Prostate gland (tissue), 2 donors: ENCODE measurements around the gene SUMO2.

Experiments
- POLR2A ChIP-seq: fragments of 450-650 bp; IDR thresholded peaks from one replicate; pipeline ENCODE4 v1.6.1; 2016; ENCODE audit warnings: antibody characterized with exemption, mild to moderate bottlenecking
- POLR2AphosphoS5 ChIP-seq: sonication (generic); formaldehyde crosslinking; IDR thresholded peaks from one replicate; pipeline ENCODE4 v1.6.1; 2017; ENCODE audit warnings: antibody characterized with exemption
- TF ChIP-seq, protein P1 (sequence below), 4 experiments: fragments of 200-600 bp in 2 of 4; fragments of 450-650 bp in 2 of 4; sonication (generic) in 2 of 4; IDR thresholded peaks; 1 replicate in 3 of 4; 2 replicates in 1 of 4; pipeline ENCODE4 v1.5.1; 2016 to 2019; ENCODE audit warnings: antibody characterized with exemption in 4 of 4, mild to moderate bottlenecking in 2 of 4, moderate library complexity in 2 of 4

DNA sequence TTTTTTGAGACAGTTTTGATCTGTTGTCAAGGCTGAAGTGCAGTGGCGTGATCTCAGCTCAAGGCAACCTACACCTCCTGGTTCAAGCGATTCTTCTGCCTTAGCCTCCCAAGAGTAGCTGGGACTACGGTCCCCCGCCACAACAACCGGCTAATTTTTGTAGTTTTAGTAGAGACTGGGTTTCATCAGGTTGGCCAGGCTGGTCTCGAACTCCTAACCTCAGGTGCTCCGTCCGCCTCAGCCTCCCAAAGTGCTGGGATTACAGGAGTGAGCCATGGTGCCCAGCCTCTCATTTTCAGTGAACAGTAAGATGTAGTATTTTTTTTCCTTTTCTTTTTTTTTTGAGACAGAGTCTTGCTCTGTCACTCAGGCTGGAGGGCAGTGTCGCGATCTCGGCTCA is 7.8 kb downstream of the SUMO2 start:
- no peak for TF ChIP-seq POLR2AphosphoS5
- no peak for TF ChIP-seq POLR2A
- TF ChIP-seq, protein P1, sequence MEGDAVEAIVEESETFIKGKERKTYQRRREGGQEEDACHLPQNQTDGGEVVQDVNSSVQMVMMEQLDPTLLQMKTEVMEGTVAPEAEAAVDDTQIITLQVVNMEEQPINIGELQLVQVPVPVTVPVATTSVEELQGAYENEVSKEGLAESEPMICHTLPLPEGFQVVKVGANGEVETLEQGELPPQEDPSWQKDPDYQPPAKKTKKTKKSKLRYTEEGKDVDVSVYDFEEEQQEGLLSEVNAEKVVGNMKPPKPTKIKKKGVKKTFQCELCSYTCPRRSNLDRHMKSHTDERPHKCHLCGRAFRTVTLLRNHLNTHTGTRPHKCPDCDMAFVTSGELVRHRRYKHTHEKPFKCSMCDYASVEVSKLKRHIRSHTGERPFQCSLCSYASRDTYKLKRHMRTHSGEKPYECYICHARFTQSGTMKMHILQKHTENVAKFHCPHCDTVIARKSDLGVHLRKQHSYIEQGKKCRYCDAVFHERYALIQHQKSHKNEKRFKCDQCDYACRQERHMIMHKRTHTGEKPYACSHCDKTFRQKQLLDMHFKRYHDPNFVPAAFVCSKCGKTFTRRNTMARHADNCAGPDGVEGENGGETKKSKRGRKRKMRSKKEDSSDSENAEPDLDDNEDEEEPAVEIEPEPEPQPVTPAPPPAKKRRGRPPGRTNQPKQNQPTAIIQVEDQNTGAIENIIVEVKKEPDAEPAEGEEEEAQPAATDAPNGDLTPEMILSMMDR (IDR thresholded peaks at IDR 0.05): no peak
